ENCODE measurements around the gene CCDC148. TPM values are rescaled to one million over a fixed set of nuclear protein-coding genes. Genes with fewer than 3 reads are reported as not detected.

The CCDC148 gene
- total RNA-seq, 1 donor from 2014 or later: 2.4 TPM

- H3K4me3 ChIP-seq (ENCODE audit: insufficient read depth, low read depth, low read length): no peak overlapping the region
- H3K4me2 ChIP-seq (ENCODE audit: low read length): no peak overlapping the region
- H3K4me1 ChIP-seq (ENCODE audit: insufficient read depth, low read length): no peaks in the 10 kb centered on the region
- H3K36me3 ChIP-seq (ENCODE audit: insufficient read depth, low read length): no peaks in the 10 kb centered on the region
- H3K27ac Mint-ChIP-seq (ENCODE audit: unreplicated experiment): no peak overlapping the region
- H3K27me3 ChIP-seq (ENCODE audit: insufficient read depth, low read length): no peaks in the 10 kb centered on the region
- no peak for DNase-seq (ENCODE audit: low read depth)
- FAIRE-seq: no peak
- no peak overlapping the region for H2AFZ ChIP-seq (ENCODE audit: low read depth, low read length)
- no peaks in the 10 kb centered on the region for H3K79me2 ChIP-seq (ENCODE audit: insufficient read depth, low read length)
- H3K36me3 Mint-ChIP-seq (ENCODE audit: low read depth, unreplicated experiment): no peaks in the 10 kb centered on the region
- H3K27me3 Mint-ChIP-seq (ENCODE audit: low read depth, unreplicated experiment): no peaks in the 10 kb centered on the region
- H4K20me1 ChIP-seq (ENCODE audit: insufficient read depth, low read length): no peaks in the 10 kb centered on the region
- H3K4me3 Mint-ChIP-seq (ENCODE audit: unreplicated experiment): no peak overlapping the region
- peaks cover 3% of the 10 kb centered on the region for H3K9me3 Mint-ChIP-seq (ENCODE audit: unreplicated experiment)
- H3K9ac ChIP-seq (ENCODE audit: low read length): no peak overlapping the region
- no peaks in the 10 kb centered on the region for H3K9me3 ChIP-seq (ENCODE audit: insufficient read depth, low read depth, low read length)
- H3K4me1 Mint-ChIP-seq (ENCODE audit: low read depth, unreplicated experiment): no peaks in the 10 kb centered on the region
- no peak overlapping the region for H3K27ac ChIP-seq (ENCODE audit: low read depth, low read length)
- TF ChIP-seq CTCF (IDR thresholded peaks at IDR 0.05; ENCODE audit: insufficient read depth, low read depth, low read length): no peak
- no peak for TF ChIP-seq EZH2 (IDR thresholded peaks at IDR 0.05; ENCODE audit: insufficient read depth, low read length)
These were observed 190.4 kb downstream of the CCDC148 start for GRCh38 chr2:158266111-158266510.

- Histone ChIP-seq H3K79me2 (ENCODE audit: insufficient read depth, low read length) (no peaks in the 10 kb centered on the region), H3K4me2 (ENCODE audit: low read length) (no peak overlapping the region), H3K4me3 (ENCODE audit: insufficient read depth, low read depth, low read length) (no peak overlapping the region), H3K9ac (ENCODE audit: low read length) (no peak overlapping the region), H4K20me1 (ENCODE audit: insufficient read depth, low read length) (no peaks in the 10 kb centered on the region), H2AFZ (ENCODE audit: low read depth, low read length) (no peak overlapping the region), H3K27me3 (ENCODE audit: insufficient read depth, low read length) (no peaks in the 10 kb centered on the region), H3K4me1 (ENCODE audit: insufficient read depth, low read length) (no peaks in the 10 kb centered on the region), H3K27ac (ENCODE audit: low read depth, low read length) (no peak overlapping the region), H3K36me3 (ENCODE audit: insufficient read depth, low read length) (no peaks in the 10 kb centered on the region), H3K9me3 (ENCODE audit: insufficient read depth, low read depth, low read length) (no peaks in the 10 kb centered on the region)
- H3K27me3 Mint-ChIP-seq (ENCODE audit: low read depth, unreplicated experiment): no peaks in the 10 kb centered on the region
- H3K27ac Mint-ChIP-seq (ENCODE audit: unreplicated experiment): no peak overlapping the region
- DNase-seq (ENCODE audit: low read depth): no peak
- TF ChIP-seq EZH2 (IDR thresholded peaks at IDR 0.05; ENCODE audit: insufficient read depth, low read length): no peak
- no peaks in the 10 kb centered on the region for H3K4me1 Mint-ChIP-seq (ENCODE audit: low read depth, unreplicated experiment)
- no peaks in the 10 kb centered on the region for H3K36me3 Mint-ChIP-seq (ENCODE audit: low read depth, unreplicated experiment)
- H3K4me3 Mint-ChIP-seq (ENCODE audit: unreplicated experiment): no peak overlapping the region
- H3K9me3 Mint-ChIP-seq (ENCODE audit: unreplicated experiment): no peaks in the 10 kb centered on the region
- no peak for FAIRE-seq
These were observed 201.3 kb downstream of the CCDC148 start for GRCh38 chr2:158255257-158255656.

- H3K9ac ChIP-seq (ENCODE audit: low read length): no peak overlapping the region
- no peak overlapping the region for H3K27ac ChIP-seq (ENCODE audit: low read depth, low read length)
- Mint-ChIP-seq H3K4me3 (ENCODE audit: unreplicated experiment) (no peak overlapping the region), H3K27ac (ENCODE audit: unreplicated experiment) (no peak overlapping the region), H3K9me3 (ENCODE audit: unreplicated experiment) (no peaks in the 10 kb centered on the region), H3K27me3 (ENCODE audit: low read depth, unreplicated experiment) (no peaks in the 10 kb centered on the region), H3K4me1 (ENCODE audit: low read depth, unreplicated experiment) (no peaks in the 10 kb centered on the region), H3K36me3 (ENCODE audit: low read depth, unreplicated experiment) (no peaks in the 10 kb centered on the region)
- no peak overlapping the region for H3K4me2 ChIP-seq (ENCODE audit: low read length)
- H3K4me3 ChIP-seq (ENCODE audit: insufficient read depth, low read depth, low read length): no peak overlapping the region
- TF ChIP-seq CTCF (IDR thresholded peaks at IDR 0.05; ENCODE audit: insufficient read depth, low read depth, low read length) (no peak), EZH2 (IDR thresholded peaks at IDR 0.05; ENCODE audit: insufficient read depth, low read length) (no peak)
- no peaks in the 10 kb centered on the region for H3K9me3 ChIP-seq (ENCODE audit: insufficient read depth, low read depth, low read length)
- H4K20me1 ChIP-seq (ENCODE audit: insufficient read depth, low read length): no peaks in the 10 kb centered on the region
- H3K79me2 ChIP-seq (ENCODE audit: insufficient read depth, low read length): no peaks in the 10 kb centered on the region
- H3K27me3 ChIP-seq (ENCODE audit: insufficient read depth, low read length): no peaks in the 10 kb centered on the region
- DNase-seq (ENCODE audit: low read depth) (no peak), FAIRE-seq (no peak)
- no peak overlapping the region for H2AFZ ChIP-seq (ENCODE audit: low read depth, low read length)
- H3K36me3 ChIP-seq (ENCODE audit: insufficient read depth, low read length): no peaks in the 10 kb centered on the region
- H3K4me1 ChIP-seq (ENCODE audit: insufficient read depth, low read length): no peaks in the 10 kb centered on the region
These were observed 203.4 kb downstream of the CCDC148 start for GRCh38 chr2:158253170-158253569.
